ENCODE results near the gene PARVA.

PARVA gene

GRCh38 chr11:12410006-12410728 is 32.8 kb downstream of the PARVA start:
- FAIRE-seq = no peak
- DNase-seq (ENCODE audit: insufficient read length) = no peak
- TF ChIP-seq POLR2A (IDR thresholded peaks at IDR 0.05; ENCODE audit: low read depth, low read length) (no peak), TAF1 (IDR thresholded peaks at IDR 0.05; ENCODE audit: borderline replicate concordance, low read depth, low read length) (no peak), POLR2AphosphoS5 (IDR thresholded peaks at IDR 0.05; ENCODE audit: low read depth, low read length) (no peak)

- TF ChIP-seq TAF1 (IDR thresholded peaks at IDR 0.05; ENCODE audit: borderline replicate concordance, low read depth, low read length) = no peak
- TF ChIP-seq POLR2AphosphoS5 (IDR thresholded peaks at IDR 0.05; ENCODE audit: low read depth, low read length) = no peak
- TF ChIP-seq POLR2A (IDR thresholded peaks at IDR 0.05; ENCODE audit: low read depth, low read length) = no peak
- FAIRE-seq = no peak
- DNase-seq (ENCODE audit: insufficient read length) = no peak
These were observed 34.0 kb downstream of the PARVA start for GRCh38 chr11:12411393-12411792.

GRCh38 chr11:12411806-12412727 is 34.7 kb downstream of the PARVA start:
- no peak for TF ChIP-seq POLR2A (IDR thresholded peaks at IDR 0.05; ENCODE audit: low read depth, low read length)
- no peak for TF ChIP-seq POLR2AphosphoS5 (IDR thresholded peaks at IDR 0.05; ENCODE audit: low read depth, low read length)
- peak; percentile 56 for FAIRE-seq
- DNase-seq (ENCODE audit: insufficient read length) = peak; percentile 24

- no peak for FAIRE-seq
- DNase-seq (ENCODE audit: insufficient read length) = no peak
- TF ChIP-seq POLR2AphosphoS5 (IDR thresholded peaks at IDR 0.05; ENCODE audit: low read depth, low read length) = no peak
- no peak for TF ChIP-seq POLR2A (IDR thresholded peaks at IDR 0.05; ENCODE audit: low read depth, low read length)
- no peak for TF ChIP-seq TAF1 (IDR thresholded peaks at IDR 0.05; ENCODE audit: borderline replicate concordance, low read depth, low read length)
These were observed 36.0 kb downstream of the PARVA start for GRCh38 chr11:12413141-12414052.

- TF ChIP-seq TAF1 (IDR thresholded peaks at IDR 0.05; ENCODE audit: borderline replicate concordance, low read depth, low read length) (no peak), POLR2A (IDR thresholded peaks at IDR 0.05; ENCODE audit: low read depth, low read length) (no peak), POLR2AphosphoS5 (IDR thresholded peaks at IDR 0.05; ENCODE audit: low read depth, low read length) (no peak)
- DNase-seq (ENCODE audit: insufficient read length) (no peak), FAIRE-seq (no peak)
These were observed 37.2 kb downstream of the PARVA start for GRCh38 chr11:12414611-12415010.

GRCh38 chr11:12415342-12415966 is 38.1 kb downstream of the PARVA start:
- DNase-seq (ENCODE audit: insufficient read length) (no peak), FAIRE-seq (no peak)
- TF ChIP-seq POLR2A (IDR thresholded peaks at IDR 0.05; ENCODE audit: low read depth, low read length) (no peak), POLR2AphosphoS5 (IDR thresholded peaks at IDR 0.05; ENCODE audit: low read depth, low read length) (no peak), TAF1 (IDR thresholded peaks at IDR 0.05; ENCODE audit: borderline replicate concordance, low read depth, low read length) (no peak)

- no peak for DNase-seq (ENCODE audit: insufficient read length)
- FAIRE-seq = no peak
- no peak for TF ChIP-seq POLR2A (IDR thresholded peaks at IDR 0.05; ENCODE audit: low read depth, low read length)
- no peak for TF ChIP-seq POLR2AphosphoS5 (IDR thresholded peaks at IDR 0.05; ENCODE audit: low read depth, low read length)
- no peak for TF ChIP-seq TAF1 (IDR thresholded peaks at IDR 0.05; ENCODE audit: borderline replicate concordance, low read depth, low read length)
These were observed 39.2 kb downstream of the PARVA start for GRCh38 chr11:12416552-12416951.

- TF ChIP-seq POLR2A (IDR thresholded peaks at IDR 0.05; ENCODE audit: low read depth, low read length) = no peak
- DNase-seq (ENCODE audit: insufficient read length) (no peak), FAIRE-seq (no peak)
These were observed 40.6 kb downstream of the PARVA start for GRCh38 chr11:12417691-12418611.

GRCh38 chr11:12420040-12420439 is 42.7 kb downstream of the PARVA start:
- TF ChIP-seq POLR2AphosphoS5 (IDR thresholded peaks at IDR 0.05; ENCODE audit: low read depth, low read length) = no peak
- no peak for TF ChIP-seq POLR2A (IDR thresholded peaks at IDR 0.05; ENCODE audit: low read depth, low read length)
- no peak for TF ChIP-seq TAF1 (IDR thresholded peaks at IDR 0.05; ENCODE audit: borderline replicate concordance, low read depth, low read length)
- no peak for FAIRE-seq
- no peak for DNase-seq (ENCODE audit: insufficient read length)

GRCh38 chr11:12420706-12421105 is 43.3 kb downstream of the PARVA start:
- TF ChIP-seq POLR2A (IDR thresholded peaks at IDR 0.05; ENCODE audit: low read depth, low read length) (no peak), POLR2AphosphoS5 (IDR thresholded peaks at IDR 0.05; ENCODE audit: low read depth, low read length) (no peak), TAF1 (IDR thresholded peaks at IDR 0.05; ENCODE audit: borderline replicate concordance, low read depth, low read length) (no peak)
- no peak for FAIRE-seq
- no peak for DNase-seq (ENCODE audit: insufficient read length)
